Adipose tissue (tissue), 3 donors: Measurements from ENCODE around the gene PSMG2. TPM values are rescaled to one million over a fixed set of nuclear protein-coding genes. Genes with fewer than 3 reads are reported as not detected.
"Not testable (repeated sequence)": the region's sequence is repeated elsewhere in the genome, so short reads cannot be mapped to it uniquely, and the experiment has no call there.

ENCODE experiments used
- H3K27ac ChIP-seq: one replicate; pipeline ENCODE4 v1.5.1; 2013; ENCODE audit warnings: low read depth, low read length
- WGBS, 3 donors: extraction: QIAGEN DNeasy Blood & Tissue Kit; methylation state at CpG; one replicate each; pipeline ENCODE4 v1.1.7; 2013; 5-methylcytosine and 5-hydroxymethylcytosine counted together
- polyA plus RNA-seq, 3 donors: library from polyadenylated mRNA; stranded (reverse); fragments of 200-250 nt; gene quantifications; one replicate each; pipeline ENCODE4 v1.2.3, GENCODE V29; 2013
- donor health status: healthy with polysubstance abuse.
- donor health status: Bipolar disorder and iron deficiency.
- donor health status: healthy.

Gene PSMG2
- polyA plus RNA-seq, 3 donors = 61.3 to 116 (median 73.4) TPM

GRCh38 chr18:12751891-12752290, 49.0 kb downstream of the PSMG2 start:
- 64 to 75% (median 70%) methylated on average over 4 of the region's 4 CpGs for WGBS, 3 donors
- no peak overlapping the region for H3K27ac ChIP-seq

- H3K27ac ChIP-seq = no peak overlapping the region
- 78 to 87% (median 85%) methylated on average over 6 of the region's 6 CpGs for WGBS, 3 donors
Observed at GRCh38 chr18:12754511-12754910, 51.7 kb downstream of the PSMG2 start.

GRCh38 chr18:12755606-12756005, 52.8 kb downstream of the PSMG2 start:
- WGBS, 3 donors = 94 to 99% (median 96%) methylated on average over 6 of the region's 6 CpGs
- H3K27ac ChIP-seq = not testable (repeated sequence)

GRCh38 chr18:12756619-12757239, 53.9 kb downstream of the PSMG2 start:
- 85 to 94% (median 92%) methylated on average over 14 of the region's 14 CpGs for WGBS, 3 donors
- H3K27ac ChIP-seq = not testable (repeated sequence)

- WGBS, 3 donors = 71 to 88% (median 73%) methylated on average over 3 of the region's 3 CpGs
- not testable (repeated sequence) for H3K27ac ChIP-seq
Observed at GRCh38 chr18:12758566-12758965, 55.7 kb downstream of the PSMG2 start.

- no peak overlapping the region for H3K27ac ChIP-seq
- WGBS, 3 donors = 75 to 88% (median 81%) methylated on average over 8 of the region's 8 CpGs
Observed at GRCh38 chr18:12765126-12765525, 62.3 kb downstream of the PSMG2 start.

- H3K27ac ChIP-seq = no peak overlapping the region
- WGBS, 3 donors = 86 to 87% (median 86%) methylated on average over 11 of the region's 11 CpGs
Observed at GRCh38 chr18:12765586-12765985, 62.7 kb downstream of the PSMG2 start.

GRCh38 chr18:12766986-12767433, 64.2 kb downstream of the PSMG2 start:
- WGBS, 3 donors = 31 to 59% (median 49%) methylated on average over 13 of the region's 13 CpGs
- no peak overlapping the region for H3K27ac ChIP-seq

- WGBS, 3 donors = 88 to 93% (median 91%) methylated on average over 9 of the region's 9 CpGs
- no peak overlapping the region for H3K27ac ChIP-seq
Observed at GRCh38 chr18:12767580-12768155, 64.8 kb downstream of the PSMG2 start.

- WGBS, 3 donors = 83 to 88% (median 84%) methylated on average over 3 of the region's 3 CpGs
- no peak overlapping the region for H3K27ac ChIP-seq
Observed at GRCh38 chr18:12768625-12769024, 65.8 kb downstream of the PSMG2 start.

- 78 to 95% (median 95%) methylated on average over 3 of the region's 3 CpGs for WGBS, 3 donors
- H3K27ac ChIP-seq = no peak overlapping the region
Observed at GRCh38 chr18:12769136-12769535, 66.3 kb downstream of the PSMG2 start.

GRCh38 chr18:12769644-12770440, 67.0 kb downstream of the PSMG2 start:
- WGBS, 3 donors = 78 to 87% (median 80%) methylated on average over 4 of the region's 4 CpGs
- H3K27ac ChIP-seq = no peak overlapping the region

GRCh38 chr18:12770469-12771219, 67.8 kb downstream of the PSMG2 start:
- H3K27ac ChIP-seq = no peak overlapping the region
- WGBS, 3 donors = 88 to 93% (median 88%) methylated on average over 15 of the region's 15 CpGs

- H3K27ac ChIP-seq = no peak overlapping the region
- 65 to 78% (median 75%) methylated on average over 6 of the region's 6 CpGs for WGBS, 3 donors
Observed at GRCh38 chr18:12772111-12772510, 69.3 kb downstream of the PSMG2 start.

- 79 to 87% (median 84%) methylated on average over 5 of the region's 5 CpGs for WGBS, 3 donors
- no peak overlapping the region for H3K27ac ChIP-seq
Observed at GRCh38 chr18:12773369-12773768, 70.5 kb downstream of the PSMG2 start.

GRCh38 chr18:12774982-12775381, 72.1 kb downstream of the PSMG2 start:
- H3K27ac ChIP-seq = no peak overlapping the region
- WGBS, 3 donors = 84 to 87% (median 85%) methylated on average over 9 of the region's 9 CpGs
